A673 (cell line): ENCODE results near the gene SPECC1.

Experiments used
- CTCF ChIP-seq: fragments of 300-800, 200-600 bp; sonication (generic); conservative IDR thresholded peaks from 2 replicates; pipeline ENCODE4 v1.5.1; 2017; ENCODE audit warnings: low read depth, mild to moderate bottlenecking, antibody characterized with exemption, low read length, moderate library complexity, mixed read lengths
- EZH2 ChIP-seq: fragments of 200-600 bp; sonication (generic); IDR thresholded peaks from 2 replicates; pipeline ENCODE4 v1.6.1; 2017; ENCODE audit warnings: borderline replicate concordance, low read depth, mild to moderate bottlenecking, mixed read lengths, antibody characterized with exemption, low read length; ENCODE audit not compliant: poor library complexity, severe bottlenecking

- TF ChIP-seq CTCF (no peak), EZH2 (no peak)
Observed at GRCh38 chr17:20299013-20299412, 289.9 kb downstream of the SPECC1 start.
